Effector memory CD8-positive, alpha-beta T cell (primary cell): ENCODE results near the gene SGPL1.

Experiments used
- ATAC-seq: fragments of 150-1000 bp; cut with Tn5 transposase; replicated peaks from 2 replicates; pipeline ENCODE4 v1.10.0; 2021; ENCODE audit warnings: mild to moderate bottlenecking, moderate library complexity
- DNase-seq, 3 experiments: peaks; one replicate each; pipeline ENCODE4 v3.0.0; 2021
- H3K27ac Mint-ChIP-seq, 2 donors: one replicate each; pipeline ENCODE4 v1.8.0; 2022; ENCODE audit warnings: mild to moderate bottlenecking in 2 of 2, mixed read lengths in 2 of 2, moderate library complexity in 2 of 2
- H3K27me3 Mint-ChIP-seq, 2 donors: one replicate each; pipeline ENCODE4 v1.8.0; 2022; ENCODE audit warnings: mixed read lengths in 2 of 2
- H3K36me3 Mint-ChIP-seq: one replicate; pipeline ENCODE4 v1.8.0; 2022; ENCODE audit warnings: mild to moderate bottlenecking, moderate library complexity, mixed read lengths; ENCODE audit not compliant: insufficient read depth
- H3K4me1 Mint-ChIP-seq, 2 donors: one replicate each; pipeline ENCODE4 v1.8.0; 2022; ENCODE audit warnings: low read depth in 2 of 2, mixed read lengths in 2 of 2
- H3K4me3 Mint-ChIP-seq, 2 donors: one replicate each; pipeline ENCODE4 v1.8.0; 2022; ENCODE audit warnings: mild to moderate bottlenecking in 2 of 2, mixed read lengths in 2 of 2, moderate library complexity in 2 of 2
- H3K9me3 Mint-ChIP-seq, 2 donors: one replicate each; pipeline ENCODE4 v1.8.0; 2022; ENCODE audit warnings: mixed read lengths in 2 of 2

The SGPL1 gene

GRCh38 chr10:70809726-70810125 lies 6.0 kb upstream of the SGPL1 start:
- Mint-ChIP-seq H3K27me3 (peaks cover 13 to 18% of the 10 kb centered on the region in 2 donors), H3K4me3 (no peak overlapping the region), H3K9me3 (no peaks in the 10 kb centered on the region), H3K36me3 (no peaks in the 10 kb centered on the region), H3K27ac (no peak overlapping the region), H3K4me1 (peaks cover 6 to 9% of the 10 kb centered on the region in 2 donors)
- DNase-seq (no peak), ATAC-seq (no peak)

DNA sequence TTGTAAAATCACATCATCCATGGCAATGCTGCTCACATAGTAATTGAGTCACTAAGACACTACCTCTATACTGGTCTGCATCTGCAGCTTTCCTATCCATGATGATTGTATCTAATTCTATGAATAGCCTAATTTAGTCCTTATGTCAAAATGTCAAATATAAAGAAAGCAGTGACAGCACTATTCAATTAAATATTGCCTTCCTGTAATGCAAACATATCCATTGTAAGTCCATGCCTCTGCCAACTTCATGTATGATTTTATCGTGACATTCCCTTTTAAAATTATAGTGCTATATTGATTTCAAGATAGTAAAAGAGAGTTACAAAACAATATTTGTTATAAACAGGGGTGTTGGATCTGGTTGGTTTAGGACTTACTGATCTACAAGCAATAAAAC lies 4.8 kb upstream of the SGPL1 start:
- Mint-ChIP-seq H3K4me3 (no peak overlapping the region), H3K4me1 (peaks cover 6 to 9% of the 10 kb centered on the region in 2 donors), H3K27me3 (peaks cover 9 to 16% of the 10 kb centered on the region in 2 donors), H3K36me3 (no peaks in the 10 kb centered on the region), H3K9me3 (no peaks in the 10 kb centered on the region), H3K27ac (no peak overlapping the region)
- ATAC-seq (no peak), DNase-seq (no peak)

- Mint-ChIP-seq H3K4me1 (peaks cover 13 to 15% of the 10 kb centered on the region in 2 donors), H3K9me3 (no peaks in the 10 kb centered on the region), H3K36me3 (no peaks in the 10 kb centered on the region), H3K27me3 (peaks cover 7% of the 10 kb centered on the region in 2 donors), H3K27ac (no peak overlapping the region), H3K4me3 (no peak overlapping the region)
- ATAC-seq: no peak
- DNase-seq: no peak
Observed at GRCh38 chr10:70811881-70812280, 3.9 kb upstream of the SGPL1 start.

GRCh38 chr10:70812814-70813213 lies 2.9 kb upstream of the SGPL1 start:
- H3K27ac Mint-ChIP-seq: no peak overlapping the region
- no peaks in the 10 kb centered on the region for H3K36me3 Mint-ChIP-seq
- H3K9me3 Mint-ChIP-seq: no peaks in the 10 kb centered on the region
- no peak for ATAC-seq
- no peak overlapping the region for H3K4me3 Mint-ChIP-seq
- no peak for DNase-seq
- H3K4me1 Mint-ChIP-seq: peaks cover 20 to 21% of the 10 kb centered on the region in 2 donors
- no peaks in the 10 kb centered on the region for H3K27me3 Mint-ChIP-seq

DNA sequence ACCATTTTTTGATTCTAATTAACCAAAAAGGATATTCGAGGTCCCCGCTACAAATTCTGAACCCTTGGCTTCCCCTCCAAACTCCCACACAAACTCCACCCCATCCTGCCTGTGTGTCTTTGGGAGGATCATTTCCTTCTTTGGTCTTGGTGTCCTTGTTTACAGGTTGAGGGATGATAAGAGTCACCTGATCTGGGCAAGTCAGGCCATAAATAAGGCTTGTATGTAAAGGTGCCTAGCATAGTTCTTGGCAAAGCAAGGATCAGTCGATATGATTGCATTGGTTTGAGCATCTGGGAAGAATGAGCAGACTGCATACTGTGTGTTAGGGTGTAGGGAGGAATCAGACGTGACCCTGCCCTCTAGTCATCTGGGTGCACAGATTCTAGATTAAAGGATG lies 1.6 kb upstream of the SGPL1 start:
- Mint-ChIP-seq H3K4me1 (peaks cover 26 to 29% of the 10 kb centered on the region in 2 donors), H3K4me3 (peak overlapping the region; percentile 87 to 93), H3K9me3 (no peaks in the 10 kb centered on the region), H3K36me3 (no peaks in the 10 kb centered on the region), H3K27me3 (no peaks in the 10 kb centered on the region), H3K27ac (peak overlapping the region; percentile 64 to 80)
- no peak for ATAC-seq
- no peak for DNase-seq

GRCh38 chr10:70816220-70816894 lies 609 bp downstream of the SGPL1 start:
- H3K27ac Mint-ChIP-seq: peak overlapping the region; percentile 88 to 93
- ATAC-seq: peak; percentile 53
- DNase-seq: peak; percentile 17 to 20 (median 18)
- H3K36me3 Mint-ChIP-seq: peaks cover 12% of the 10 kb centered on the region
- peaks cover 30 to 37% of the 10 kb centered on the region in 2 donors for H3K4me1 Mint-ChIP-seq
- peak overlapping the region; percentile 87 to 93 for H3K4me3 Mint-ChIP-seq
- no peaks in the 10 kb centered on the region for H3K9me3 Mint-ChIP-seq
- H3K27me3 Mint-ChIP-seq: no peaks in the 10 kb centered on the region

DNA sequence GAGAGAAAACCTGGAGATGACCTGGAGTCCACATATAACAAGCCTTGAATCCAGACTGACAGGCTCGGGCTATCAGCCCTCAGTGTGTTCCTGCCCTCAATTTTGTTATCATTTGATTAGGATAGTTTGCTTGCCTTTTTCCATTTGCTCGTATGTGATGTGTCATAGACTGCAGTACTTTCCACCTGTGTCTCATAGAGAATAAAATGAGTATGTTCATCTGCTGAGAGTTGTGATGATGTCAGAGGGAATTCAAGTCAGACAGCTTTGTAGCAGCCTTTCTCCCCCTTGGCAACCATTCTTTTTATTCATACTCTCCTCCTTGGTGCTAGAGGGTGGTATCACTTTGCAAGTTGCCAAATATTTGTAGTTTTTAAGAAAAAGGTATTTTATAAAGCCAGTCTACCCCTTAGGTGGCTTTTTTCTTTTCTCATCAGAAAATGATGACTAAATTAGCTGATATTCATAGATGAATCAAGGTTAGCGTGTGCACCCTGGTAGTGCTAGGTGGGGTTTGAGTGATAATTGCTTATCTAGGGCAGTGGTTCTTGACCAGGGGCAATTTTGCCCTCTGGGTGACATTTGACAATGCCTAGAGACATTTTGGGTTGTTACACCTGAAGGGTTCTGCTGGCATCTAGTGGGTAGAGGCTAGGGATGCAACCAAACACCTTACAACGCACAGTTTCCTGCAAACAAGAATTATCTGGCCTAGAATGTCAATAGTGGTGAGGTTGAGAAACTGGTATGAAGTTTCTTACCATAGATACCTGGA lies 5.4 kb downstream of the SGPL1 start:
- H3K27me3 Mint-ChIP-seq: no peaks in the 10 kb centered on the region
- H3K36me3 Mint-ChIP-seq: peaks cover 21% of the 10 kb centered on the region
- H3K4me3 Mint-ChIP-seq: no peak overlapping the region
- H3K9me3 Mint-ChIP-seq: no peaks in the 10 kb centered on the region
- ATAC-seq (peak; percentile 51), DNase-seq (no peak)
- H3K27ac Mint-ChIP-seq: no peak overlapping the region
- H3K4me1 Mint-ChIP-seq: peaks cover 20 to 35% of the 10 kb centered on the region in 2 donors

DNA sequence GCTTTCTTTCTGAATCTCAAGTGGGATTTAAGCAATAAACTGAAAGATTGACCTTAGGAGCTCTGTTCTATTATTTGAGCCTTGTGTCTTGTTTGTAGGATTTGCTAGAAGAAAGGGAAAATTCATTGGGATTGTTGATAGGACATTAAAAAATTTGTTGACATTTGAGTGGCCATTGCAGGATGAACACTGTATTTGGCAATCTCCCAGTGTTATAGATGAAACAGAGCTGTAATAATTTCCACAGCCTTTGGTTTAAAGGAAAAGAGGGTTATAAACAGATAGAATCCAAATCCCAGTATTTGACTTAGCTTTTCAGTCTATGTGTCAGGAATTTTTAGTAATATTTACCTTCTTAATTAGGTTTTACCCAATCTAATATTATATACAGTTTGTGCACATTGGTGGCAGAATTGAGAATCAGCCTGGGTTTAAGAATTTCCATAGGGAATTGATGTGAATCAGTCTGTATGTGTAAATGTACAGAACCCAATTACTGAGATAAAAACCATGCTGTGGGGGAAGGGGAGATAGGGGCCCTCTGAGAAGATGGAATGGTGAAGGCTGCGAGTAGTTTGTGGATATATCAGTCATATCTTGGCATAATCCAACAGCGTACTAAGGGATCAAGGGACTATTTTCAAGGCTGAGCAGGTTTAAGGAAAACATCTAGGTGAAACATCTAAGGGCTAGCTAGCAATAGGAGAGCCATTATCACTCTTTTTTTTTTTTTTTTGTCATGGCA lies 6.5 kb downstream of the SGPL1 start:
- ATAC-seq (no peak), DNase-seq (no peak)
- H3K4me1 Mint-ChIP-seq: peaks cover 16 to 31% of the 10 kb centered on the region in 2 donors
- no peaks in the 10 kb centered on the region for H3K27me3 Mint-ChIP-seq
- H3K36me3 Mint-ChIP-seq: peaks cover 21% of the 10 kb centered on the region
- H3K4me3 Mint-ChIP-seq: no peak overlapping the region
- H3K27ac Mint-ChIP-seq: no peak overlapping the region
- H3K9me3 Mint-ChIP-seq: no peaks in the 10 kb centered on the region

GRCh38 chr10:70827086-70827757 lies 11.5 kb downstream of the SGPL1 start:
- no peak for DNase-seq
- no peak for ATAC-seq
- no peak overlapping the region for H3K4me3 Mint-ChIP-seq
- H3K4me1 Mint-ChIP-seq: peaks cover 4 to 24% of the 10 kb centered on the region in 2 donors
- H3K27ac Mint-ChIP-seq: peak overlapping the region in 1 of 2 donors; percentile 16
- peaks cover 18% of the 10 kb centered on the region for H3K36me3 Mint-ChIP-seq
- no peaks in the 10 kb centered on the region for H3K9me3 Mint-ChIP-seq
- H3K27me3 Mint-ChIP-seq: no peaks in the 10 kb centered on the region

DNA sequence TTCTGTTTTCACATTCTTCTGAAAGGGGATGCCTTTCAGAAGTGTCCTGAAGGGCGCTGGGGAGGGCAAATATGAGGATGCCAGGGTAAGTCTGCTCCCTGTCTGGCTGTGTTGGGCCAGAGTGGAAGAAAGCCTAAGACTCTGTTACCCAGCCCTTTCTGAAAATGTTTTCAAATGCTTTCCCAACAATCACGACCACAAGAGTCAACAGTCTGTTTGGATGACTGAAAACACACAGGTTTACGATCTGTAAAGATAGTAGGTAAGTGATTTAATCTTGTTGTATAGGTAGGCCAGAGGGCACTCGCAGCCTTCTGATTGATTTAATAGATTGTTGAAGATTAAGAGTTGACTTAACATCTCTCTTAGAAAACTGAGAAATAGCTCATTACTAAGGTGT lies 13.2 kb downstream of the SGPL1 start:
- Mint-ChIP-seq H3K27ac (no peak overlapping the region), H3K9me3 (no peaks in the 10 kb centered on the region), H3K4me3 (no peak overlapping the region), H3K27me3 (no peaks in the 10 kb centered on the region), H3K36me3 (peaks cover 18% of the 10 kb centered on the region), H3K4me1 (peaks cover 11 to 38% of the 10 kb centered on the region in 2 donors)
- DNase-seq: no peak
- no peak for ATAC-seq

- Mint-ChIP-seq H3K4me3 (no peak overlapping the region), H3K27me3 (no peaks in the 10 kb centered on the region), H3K27ac (no peak overlapping the region), H3K4me1 (peaks cover 11 to 44% of the 10 kb centered on the region in 2 donors), H3K36me3 (peaks cover 18% of the 10 kb centered on the region), H3K9me3 (no peaks in the 10 kb centered on the region)
- no peak for ATAC-seq
- no peak for DNase-seq
Observed at GRCh38 chr10:70829543-70829942, 13.8 kb downstream of the SGPL1 start.

- H3K9me3 Mint-ChIP-seq: no peaks in the 10 kb centered on the region
- ATAC-seq: no peak
- peaks cover 11 to 47% of the 10 kb centered on the region in 2 donors for H3K4me1 Mint-ChIP-seq
- no peaks in the 10 kb centered on the region for H3K27me3 Mint-ChIP-seq
- peaks cover 14% of the 10 kb centered on the region for H3K36me3 Mint-ChIP-seq
- no peak overlapping the region for H3K4me3 Mint-ChIP-seq
- DNase-seq: no peak
- H3K27ac Mint-ChIP-seq: no peak overlapping the region
Observed at GRCh38 chr10:70830164-70830563, 14.4 kb downstream of the SGPL1 start.

DNA sequence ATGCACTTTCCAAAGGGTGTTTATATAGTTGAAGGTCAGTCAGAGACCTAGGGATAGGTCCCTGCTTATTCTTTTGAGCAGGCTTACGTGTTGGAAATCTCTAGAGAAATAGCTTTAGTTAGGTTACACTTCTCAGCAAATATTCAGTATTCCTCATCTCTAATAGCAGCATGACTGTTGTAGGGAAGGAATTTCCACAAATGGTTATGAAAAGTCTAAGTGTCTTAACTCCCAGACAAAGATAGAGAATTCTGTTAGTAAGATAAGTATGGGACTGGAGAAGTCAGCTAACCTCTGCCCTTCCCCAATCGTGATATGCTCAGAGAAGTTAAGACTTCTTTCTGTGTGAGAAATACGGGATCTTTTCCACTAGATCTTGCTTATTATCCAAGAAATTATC lies 16.5 kb downstream of the SGPL1 start:
- Mint-ChIP-seq H3K4me1 (peaks cover 12 to 46% of the 10 kb centered on the region in 2 donors), H3K27me3 (no peaks in the 10 kb centered on the region), H3K27ac (peak overlapping the region in 1 of 2 donors; percentile 16), H3K36me3 (peaks cover 13% of the 10 kb centered on the region), H3K4me3 (no peak overlapping the region), H3K9me3 (no peaks in the 10 kb centered on the region)
- DNase-seq: no peak
- ATAC-seq: no peak
